ENCODE results near the gene HDAC11.

GRCh38 chr3:13532085-13532484 is 52.0 kb downstream of the HDAC11 start:
- TF ChIP-seq TCF7 (IDR thresholded peaks at IDR 0.05; ENCODE audit: borderline replicate concordance): no peak
- no peak for TF ChIP-seq CEBPB (IDR thresholded peaks at IDR 0.05; ENCODE audit: borderline replicate concordance in 1 of 2, low read depth in 2 of 2, low read length in 2 of 2)
